Suprapubic skin (tissue), 4 donors: ENCODE measurements around the gene TBX5. TPM values are rescaled to one million over a fixed set of nuclear protein-coding genes. Genes with fewer than 3 reads are reported as not detected.

Experiments used
- DNase-seq, 2 donors: peaks; one replicate each; pipeline ENCODE4 v3.0.0-alpha.2; 2019; ENCODE audit warnings: low spot score in 2 of 2
- H3K27ac ChIP-seq: fragments of 200-600 bp; sonication (generic); one replicate; pipeline ENCODE4 v1.5.1; 2019
- H3K27me3 ChIP-seq: fragments of 200-600 bp; sonication (generic); one replicate; pipeline ENCODE4 v1.5.1; 2019
- H3K36me3 ChIP-seq: fragments of 200-600 bp; sonication (generic); one replicate; pipeline ENCODE4 v1.5.1; 2019
- H3K4me1 ChIP-seq: fragments of 200-600 bp; sonication (generic); one replicate; pipeline ENCODE4 v1.5.1; 2019
- H3K4me3 ChIP-seq: fragments of 200-600 bp; sonication (generic); one replicate; pipeline ENCODE4 v1.5.1; 2019; ENCODE audit warnings: mild to moderate bottlenecking
- H3K9me3 ChIP-seq: fragments of 200-600 bp; sonication (generic); one replicate; pipeline ENCODE4 v1.5.1; 2019
- EP300 ChIP-seq: sonication (generic); formaldehyde crosslinking; IDR thresholded peaks from one replicate; pipeline ENCODE4 v1.6.1; 2017; ENCODE audit warnings: antibody characterized with exemption
- POLR2A ChIP-seq, 2 donors: fragments of 450-650 bp; IDR thresholded peaks; one replicate each; pipeline ENCODE4 v1.6.1; 2017; ENCODE audit warnings: antibody characterized with exemption in 2 of 2, mild to moderate bottlenecking in 2 of 2, moderate library complexity in 2 of 2
- POLR2AphosphoS5 ChIP-seq, 3 donors: sonication (generic); formaldehyde crosslinking; IDR thresholded peaks; one replicate each; pipeline ENCODE4 v1.6.1; 2017; ENCODE audit warnings: antibody characterized with exemption in 3 of 3
- WGBS: methylation state at CpG from one replicate; pipeline ENCODE4 v1.1.5; 2018; 5-methylcytosine and 5-hydroxymethylcytosine counted together
- total RNA-seq, 4 donors: library from RNA; depleted of rRNA; stranded (reverse); fragments of >200 nt; gene quantifications; one replicate each; pipeline ENCODE4 v1.1.0, GENCODE V29; 2016
- TF ChIP-seq, protein P1 (sequence below), 2 donors: fragments of 200-600 bp in 1 of 2; fragments of 450-650 bp in 1 of 2; sonication (generic) in 1 of 2; IDR thresholded peaks; one replicate each; pipeline ENCODE4 v1.5.1; 2016 to 2019; ENCODE audit warnings: antibody characterized with exemption in 2 of 2, mild to moderate bottlenecking in 1 of 2, moderate library complexity in 1 of 2

TBX5 gene
- total RNA-seq, 4 donors from 2014 or later = 0.44 to 3.5 (median 2.1) TPM; not detected in 1

DNA sequence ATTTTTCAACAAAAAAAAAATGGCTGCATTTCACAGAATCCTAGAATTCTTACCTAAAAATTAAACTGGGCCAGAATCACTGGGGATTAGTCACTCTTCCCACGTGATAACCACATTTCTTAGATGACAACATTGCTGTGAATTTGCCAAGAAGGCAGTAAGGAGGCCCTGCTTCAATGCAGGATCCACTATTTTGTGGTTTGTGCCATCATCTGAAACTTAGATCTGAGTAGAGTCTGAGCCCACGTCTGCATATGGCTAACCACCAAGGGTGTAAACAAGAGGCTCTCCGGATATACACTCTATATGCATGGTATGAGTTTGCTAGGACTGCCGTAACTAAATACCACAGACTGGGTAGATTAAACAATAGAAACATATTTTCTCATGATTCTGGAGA, 24.4 kb upstream of the TBX5 start:
- DNase-seq = no peak
- Histone ChIP-seq H3K27ac (no peak overlapping the region), H3K27me3 (peaks cover 9% of the 10 kb centered on the region), H3K9me3 (no peaks in the 10 kb centered on the region), H3K4me3 (no peak overlapping the region), H3K36me3 (no peaks in the 10 kb centered on the region), H3K4me1 (no peaks in the 10 kb centered on the region)
- 55% methylated on average over 4 of the region's 4 CpGs for WGBS
- no peak for TF ChIP-seq POLR2A (IDR thresholded peaks at IDR 0.05)
- TF ChIP-seq EP300 = no peak
- no peak for TF ChIP-seq POLR2AphosphoS5 (IDR thresholded peaks at IDR 0.05)
- TF ChIP-seq, protein P1, sequence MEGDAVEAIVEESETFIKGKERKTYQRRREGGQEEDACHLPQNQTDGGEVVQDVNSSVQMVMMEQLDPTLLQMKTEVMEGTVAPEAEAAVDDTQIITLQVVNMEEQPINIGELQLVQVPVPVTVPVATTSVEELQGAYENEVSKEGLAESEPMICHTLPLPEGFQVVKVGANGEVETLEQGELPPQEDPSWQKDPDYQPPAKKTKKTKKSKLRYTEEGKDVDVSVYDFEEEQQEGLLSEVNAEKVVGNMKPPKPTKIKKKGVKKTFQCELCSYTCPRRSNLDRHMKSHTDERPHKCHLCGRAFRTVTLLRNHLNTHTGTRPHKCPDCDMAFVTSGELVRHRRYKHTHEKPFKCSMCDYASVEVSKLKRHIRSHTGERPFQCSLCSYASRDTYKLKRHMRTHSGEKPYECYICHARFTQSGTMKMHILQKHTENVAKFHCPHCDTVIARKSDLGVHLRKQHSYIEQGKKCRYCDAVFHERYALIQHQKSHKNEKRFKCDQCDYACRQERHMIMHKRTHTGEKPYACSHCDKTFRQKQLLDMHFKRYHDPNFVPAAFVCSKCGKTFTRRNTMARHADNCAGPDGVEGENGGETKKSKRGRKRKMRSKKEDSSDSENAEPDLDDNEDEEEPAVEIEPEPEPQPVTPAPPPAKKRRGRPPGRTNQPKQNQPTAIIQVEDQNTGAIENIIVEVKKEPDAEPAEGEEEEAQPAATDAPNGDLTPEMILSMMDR (IDR thresholded peaks at IDR 0.05) = no peak

DNA sequence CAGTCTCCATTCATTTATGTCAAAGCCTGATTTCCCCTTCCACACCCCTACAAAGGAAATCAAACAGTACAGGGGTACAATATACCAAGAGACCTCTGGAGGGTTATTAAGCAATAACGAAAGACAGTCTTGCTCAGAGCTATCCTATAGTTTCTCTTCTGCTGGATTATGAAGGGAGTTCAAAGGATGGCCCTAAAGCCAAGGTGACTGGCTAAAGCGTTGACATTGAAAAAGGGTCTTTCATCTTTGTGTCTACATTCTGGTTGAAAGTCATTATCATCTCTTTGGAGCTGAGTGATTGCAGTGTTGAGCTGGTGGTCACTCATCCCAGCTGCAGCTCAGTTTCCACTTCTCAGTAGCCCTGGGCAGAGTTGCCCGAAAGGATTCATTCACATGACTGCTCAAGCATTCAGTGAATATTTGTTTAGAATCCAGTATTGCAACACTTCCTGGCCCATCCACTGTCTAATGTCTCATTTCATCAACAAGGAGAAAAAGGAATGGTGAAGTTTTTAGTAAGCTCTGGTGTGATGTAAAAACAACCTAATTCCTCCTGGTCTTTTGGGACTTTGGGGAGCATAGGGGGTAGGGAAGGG, 19.2 kb upstream of the TBX5 start:
- H3K4me3 ChIP-seq = no peak overlapping the region
- H3K36me3 ChIP-seq = no peaks in the 10 kb centered on the region
- DNase-seq = no peak
- no peak overlapping the region for H3K27ac ChIP-seq
- peaks cover 6% of the 10 kb centered on the region for H3K27me3 ChIP-seq
- TF ChIP-seq POLR2A (IDR thresholded peaks at IDR 0.05) (no peak), EP300 (no peak), POLR2AphosphoS5 (IDR thresholded peaks at IDR 0.05) (no peak)
- TF ChIP-seq, protein P1 (IDR thresholded peaks at IDR 0.05) = no peak
- no peaks in the 10 kb centered on the region for H3K4me1 ChIP-seq
- H3K9me3 ChIP-seq = no peaks in the 10 kb centered on the region
- 57% methylated on average over 3 of the region's 3 CpGs for WGBS

DNA sequence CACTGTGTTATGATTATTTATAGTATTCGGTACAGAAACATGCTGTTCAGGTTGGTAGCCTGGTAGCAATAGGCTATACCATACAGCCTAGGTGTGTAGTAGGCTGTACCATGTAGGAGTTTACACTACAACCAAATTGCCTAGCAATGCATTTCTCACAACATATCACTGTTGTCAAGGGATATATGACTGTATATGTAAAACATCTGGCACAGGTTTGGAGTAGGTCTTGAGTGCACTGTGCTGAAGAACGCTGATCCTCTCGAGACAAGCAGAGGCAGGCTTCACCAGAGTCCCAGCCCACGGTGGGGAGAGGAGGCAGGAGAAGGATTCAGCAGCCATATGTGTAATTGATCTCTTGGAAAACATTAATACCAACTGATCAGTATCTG, 15.0 kb upstream of the TBX5 start:
- TF ChIP-seq POLR2A (IDR thresholded peaks at IDR 0.05) (no peak), POLR2AphosphoS5 (IDR thresholded peaks at IDR 0.05) (no peak), EP300 (no peak)
- TF ChIP-seq, protein P1 (IDR thresholded peaks at IDR 0.05) = no peak
- H3K36me3 ChIP-seq = no peaks in the 10 kb centered on the region
- H3K9me3 ChIP-seq = no peaks in the 10 kb centered on the region
- H3K27me3 ChIP-seq = peaks cover 39% of the 10 kb centered on the region
- WGBS = 59% methylated on average over 4 of the region's 4 CpGs
- H3K4me3 ChIP-seq = no peak overlapping the region
- H3K27ac ChIP-seq = no peak overlapping the region
- H3K4me1 ChIP-seq = no peaks in the 10 kb centered on the region
- DNase-seq = no peak

DNA sequence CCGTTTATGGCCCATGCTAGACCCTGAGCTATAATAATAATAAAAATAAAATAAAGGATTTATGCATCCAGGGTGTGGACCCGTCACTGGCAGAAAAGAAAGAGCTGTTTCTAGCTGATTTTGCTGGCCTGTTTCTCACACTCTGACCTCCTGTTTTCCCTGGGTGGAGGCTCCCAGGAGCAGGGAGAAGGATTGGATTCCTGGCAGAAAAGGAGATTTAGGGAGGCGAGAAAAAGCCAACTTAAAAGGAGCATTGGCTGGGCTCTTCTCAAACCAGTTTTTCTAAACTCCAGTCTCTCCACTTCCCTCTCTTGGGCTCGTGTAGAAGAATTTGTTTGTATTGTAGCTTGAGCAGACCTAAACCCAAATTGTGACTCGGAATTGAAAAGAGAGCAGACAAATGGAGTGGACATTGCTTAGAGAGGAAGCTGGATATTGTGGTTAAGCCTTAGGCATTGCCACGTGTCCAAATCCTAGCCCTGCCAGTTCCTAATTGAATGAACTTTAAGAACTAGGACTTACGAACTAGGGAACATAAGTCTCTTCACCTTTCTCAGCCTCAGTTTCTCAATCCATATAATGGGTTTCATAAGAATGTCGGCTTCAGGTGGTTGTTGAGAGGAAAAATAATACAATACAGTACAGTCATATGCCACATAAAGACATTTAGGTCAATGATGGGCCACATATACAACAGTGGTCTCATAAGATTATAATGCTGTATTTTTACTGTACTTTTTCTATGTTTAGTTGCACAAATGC, 14.4 kb upstream of the TBX5 start:
- TF ChIP-seq POLR2A (IDR thresholded peaks at IDR 0.05) = no peak
- Histone ChIP-seq H3K4me1 (no peaks in the 10 kb centered on the region), H3K36me3 (no peaks in the 10 kb centered on the region), H3K27me3 (peaks cover 45% of the 10 kb centered on the region), H3K4me3 (no peak overlapping the region), H3K9me3 (no peaks in the 10 kb centered on the region), H3K27ac (no peak overlapping the region)
- DNase-seq = no peak
- WGBS = 54% methylated on average over 8 of the region's 8 CpGs

DNA sequence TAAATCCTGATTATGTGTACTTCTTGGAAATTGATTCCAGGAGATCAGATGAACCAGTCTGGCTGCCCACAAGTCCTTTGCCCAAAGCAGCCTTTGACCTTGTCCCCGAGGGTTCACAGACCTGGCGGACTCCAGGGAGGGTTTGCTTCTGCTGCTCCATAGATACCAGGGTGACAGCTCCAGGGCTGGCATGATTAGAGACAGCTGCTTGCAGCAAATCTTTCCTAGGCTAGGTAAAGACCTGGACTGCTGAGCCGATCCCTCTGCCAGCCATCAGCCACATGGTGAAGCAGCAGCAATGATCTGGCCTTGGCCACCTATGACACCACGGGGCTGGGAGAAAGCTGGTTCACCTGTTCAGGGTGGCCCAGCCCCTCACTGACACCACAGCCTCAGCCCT, 10.1 kb upstream of the TBX5 start:
- Histone ChIP-seq H3K36me3 (no peaks in the 10 kb centered on the region), H3K4me1 (peaks cover 7% of the 10 kb centered on the region), H3K27ac (no peak overlapping the region), H3K4me3 (no peak overlapping the region), H3K9me3 (no peaks in the 10 kb centered on the region), H3K27me3 (peaks cover 87% of the 10 kb centered on the region)
- no peak for DNase-seq
- TF ChIP-seq EP300 = no peak
- TF ChIP-seq POLR2A (IDR thresholded peaks at IDR 0.05) = no peak
- TF ChIP-seq, protein P1 (IDR thresholded peaks at IDR 0.05) = no peak
- no peak for TF ChIP-seq POLR2AphosphoS5 (IDR thresholded peaks at IDR 0.05)
- 80% methylated on average over 1 of the region's 4 CpGs for WGBS
